ENCODE data around the gene JAK1. TPM values are rescaled to one million over a fixed set of nuclear protein-coding genes. Genes with fewer than 3 reads are reported as not detected.

JAK1 gene
- total RNA-seq, 6 donors from 2014 or later: 156 to 191 (median 167) TPM

- ATAC-seq (ENCODE audit: low FRiP score in 2 of 2): no peak
Measured at GRCh38 chr1:64878931-64879611, 87.3 kb downstream of the JAK1 start.

GRCh38 chr1:64878090-64878489, 88.3 kb downstream of the JAK1 start:
- H3K36me3 ChIP-seq: peaks cover 26 to 75% (median 33%) of the 10 kb centered on the region in 4 donors
- ATAC-seq (ENCODE audit: low FRiP score in 2 of 2): no peak
- no peaks in the 10 kb centered on the region for H3K4me1 ChIP-seq
- H3K9me3 ChIP-seq: no peaks in the 10 kb centered on the region
- DNase-seq: no peak
- H3K27me3 ChIP-seq: no peaks in the 10 kb centered on the region
- H3K4me3 ChIP-seq: no peak overlapping the region
- TF ChIP-seq CTCF (IDR thresholded peaks at IDR 0.05) (no peak), POLR2AphosphoS5 (IDR thresholded peaks at IDR 0.05) (no peak), POLR2A (IDR thresholded peaks at IDR 0.05) (no peak), EP300 (IDR thresholded peaks at IDR 0.05) (no peak)
- no peak overlapping the region for H3K27ac ChIP-seq

More at GRCh38 chr1:64878931-64879611, 87.3 kb downstream of the JAK1 start:
- Histone ChIP-seq H3K9me3 (no peaks in the 10 kb centered on the region), H3K36me3 (peaks cover 22 to 69% (median 28%) of the 10 kb centered on the region in 4 donors), H3K27ac (no peak overlapping the region), H3K4me3 (no peak overlapping the region), H3K4me1 (no peaks in the 10 kb centered on the region), H3K27me3 (no peaks in the 10 kb centered on the region)
- 76 to 80% methylated on average over 12 of the region's 12 CpGs for WGBS, 2 donors
- DNase-seq: no peak
- TF ChIP-seq POLR2A (IDR thresholded peaks at IDR 0.05): no peak
- TF ChIP-seq EP300 (IDR thresholded peaks at IDR 0.05): no peak
- no peak for TF ChIP-seq CTCF (IDR thresholded peaks at IDR 0.05)
- no peak for TF ChIP-seq POLR2AphosphoS5 (IDR thresholded peaks at IDR 0.05)

GRCh38 chr1:64877598-64877997, 88.8 kb downstream of the JAK1 start:
- H3K4me1 ChIP-seq: no peaks in the 10 kb centered on the region
- no peak overlapping the region for H3K4me3 ChIP-seq
- no peak for ATAC-seq (ENCODE audit: low FRiP score in 2 of 2)
- H3K36me3 ChIP-seq: peaks cover 30 to 75% (median 33%) of the 10 kb centered on the region in 4 donors
- no peaks in the 10 kb centered on the region for H3K9me3 ChIP-seq
- 77 to 100% methylated on average over 1 of the region's 1 CpG for WGBS, 2 donors
- TF ChIP-seq POLR2AphosphoS5 (IDR thresholded peaks at IDR 0.05) (no peak), EP300 (IDR thresholded peaks at IDR 0.05) (no peak), CTCF (IDR thresholded peaks at IDR 0.05) (no peak), POLR2A (IDR thresholded peaks at IDR 0.05) (no peak)
- H3K27me3 ChIP-seq: no peaks in the 10 kb centered on the region
- no peak for DNase-seq
- no peak overlapping the region for H3K27ac ChIP-seq

- no peak for DNase-seq
- no peak for ATAC-seq (ENCODE audit: low FRiP score in 2 of 2)
- Histone ChIP-seq H3K9me3 (no peaks in the 10 kb centered on the region), H3K27ac (no peak overlapping the region), H3K27me3 (no peaks in the 10 kb centered on the region), H3K4me3 (no peak overlapping the region), H3K4me1 (no peaks in the 10 kb centered on the region), H3K36me3 (peaks cover 30 to 75% (median 35%) of the 10 kb centered on the region in 4 donors)
- WGBS, 2 donors: 86 to 90% methylated on average over 2 of the region's 2 CpGs
- TF ChIP-seq POLR2A (IDR thresholded peaks at IDR 0.05): no peak
- no peak for TF ChIP-seq CTCF (IDR thresholded peaks at IDR 0.05)
- TF ChIP-seq POLR2AphosphoS5 (IDR thresholded peaks at IDR 0.05): no peak
- no peak for TF ChIP-seq EP300 (IDR thresholded peaks at IDR 0.05)
Measured at GRCh38 chr1:64877151-64877550, 89.2 kb downstream of the JAK1 start.

- no peak overlapping the region for H3K4me3 ChIP-seq
- H3K9me3 ChIP-seq: no peaks in the 10 kb centered on the region
- H3K36me3 ChIP-seq: peaks cover 30 to 82% (median 41%) of the 10 kb centered on the region in 4 donors
- 87 to 93% methylated on average over 6 of the region's 6 CpGs for WGBS, 2 donors
- ATAC-seq (ENCODE audit: low FRiP score in 2 of 2) (no peak), DNase-seq (no peak)
- H3K27ac ChIP-seq: no peak overlapping the region
- H3K4me1 ChIP-seq: no peaks in the 10 kb centered on the region
- no peaks in the 10 kb centered on the region for H3K27me3 ChIP-seq
- no peak for TF ChIP-seq POLR2A (IDR thresholded peaks at IDR 0.05)
- TF ChIP-seq EP300 (IDR thresholded peaks at IDR 0.05): no peak
- no peak for TF ChIP-seq POLR2AphosphoS5 (IDR thresholded peaks at IDR 0.05)
- TF ChIP-seq CTCF (IDR thresholded peaks at IDR 0.05): no peak
Measured at GRCh38 chr1:64875606-64876005, 90.7 kb downstream of the JAK1 start.

Data from upper lobe of left lung (tissue), 6 donors.